Transverse colon (tissue), 4 donors: ENCODE measurements around the gene R3HDML. TPM values are rescaled to one million over a fixed set of nuclear protein-coding genes. Genes with fewer than 3 reads are reported as not detected.

Experiments
- DNase-seq: peaks from one replicate; pipeline ENCODE4 v3.0.0-alpha.2; 2019
- H3K27ac ChIP-seq, 4 donors: fragments of 200-600 bp; sonication (generic); 2 replicates each; pipeline ENCODE4 v1.5.1; 2016 to 2018; ENCODE audit warnings: inconsistent platforms in 4 of 4
- H3K27me3 ChIP-seq: fragments of 200-600 bp; sonication (generic); 2 replicates; pipeline ENCODE4 v1.5.1; 2017; ENCODE audit warnings: inconsistent platforms
- H3K36me3 ChIP-seq, 4 donors: fragments of 200-600 bp; sonication (generic); 2 replicates each; pipeline ENCODE4 v1.5.1; 2017 to 2019; ENCODE audit warnings: inconsistent platforms in 4 of 4
- H3K4me1 ChIP-seq, 4 donors: fragments of 200-600 bp; sonication (generic); 2 replicates each; pipeline ENCODE4 v1.5.1; 2017 to 2020; ENCODE audit warnings: inconsistent platforms in 4 of 4
- H3K4me3 ChIP-seq, 4 donors: fragments of 200-600 bp; sonication (generic); 1 replicate in 1 of 4; 2 replicates in 3 of 4; pipeline versions ENCODE4 v1.5.1 to v1.6.1; 2017 to 2019; ENCODE audit warnings: inconsistent platforms in 4 of 4
- H3K9me3 ChIP-seq, 2 donors: fragments of 200-600 bp; sonication (generic); 2 replicates each; pipeline ENCODE4 v1.5.1; 2017 to 2019; ENCODE audit warnings: inconsistent platforms in 2 of 2
- CTCF ChIP-seq, 5 experiments: fragments of 200-600 bp in 3 of 5; fragments of 450-650 bp in 2 of 5; sonication (generic) in 3 of 5; IDR thresholded peaks; 1 replicate in 2 of 5; 2 replicates in 3 of 5; pipeline ENCODE4 v1.5.1; 2016 to 2017; ENCODE audit warnings: antibody characterized with exemption in 5 of 5, inconsistent platforms in 3 of 5, mild to moderate bottlenecking in 2 of 5, moderate library complexity in 1 of 5
- EP300 ChIP-seq: sonication (generic); formaldehyde crosslinking; IDR thresholded peaks from one replicate; pipeline ENCODE4 v1.6.1; 2017; ENCODE audit warnings: antibody characterized with exemption, low read depth
- POLR2A ChIP-seq: fragments of 450-650 bp; IDR thresholded peaks from one replicate; pipeline ENCODE4 v1.6.1; 2016; ENCODE audit warnings: antibody characterized with exemption, mild to moderate bottlenecking, moderate library complexity
- POLR2AphosphoS5 ChIP-seq, 3 donors: sonication (generic); formaldehyde crosslinking; IDR thresholded peaks; one replicate each; pipeline ENCODE4 v1.6.1; 2016; ENCODE audit warnings: antibody characterized with exemption in 3 of 3
- WGBS, 2 donors: methylation state at CpG; one replicate each; pipeline ENCODE4 v1.1.5; 2018; ENCODE audit warnings: low coverage in 1 of 2; 5-methylcytosine and 5-hydroxymethylcytosine counted together
- in situ Hi-C, 4 donors: fragments of 200-750 bp; cut with MboI; loops; one replicate each; pipeline versions ENCODE4 v1.15.0 to v1.15.1; 2017; ENCODE audit warnings: low sequenced_read_pairs in 3 of 4, low pct_ligation_motif_present in 1 of 4, low pct_unique_long_range_greater_than_20kb in 1 of 4
- intact Hi-C: fragments of 100-400 bp; cut with DNase I; formaldehyde crosslinking; loops from one replicate; pipeline ENCODE4 v1.15.1; 2023; ENCODE audit warnings: low total_unique reads
- total RNA-seq, 4 donors: library from RNA; depleted of rRNA; stranded (reverse); fragments of >200 nt; gene quantifications; one replicate each; pipeline ENCODE4 v1.1.0, GENCODE V29; 2016

The R3HDML gene
- total RNA-seq, 4 donors from 2014 or later, result not detected

- peak overlapping the region in 1 of 4 donors; percentile 12 for H3K27ac ChIP-seq
- H3K27me3 ChIP-seq, result no peaks in the 10 kb centered on the region
- H3K36me3 ChIP-seq, result no peaks in the 10 kb centered on the region
- 56% methylated on average over 11 of the region's 11 CpGs; no CpG with 5 or more reads in 1 of the 2 donors for WGBS, 2 donors
- intact Hi-C loops, result no loop called here
- no peaks in the 10 kb centered on the region for H3K9me3 ChIP-seq
- in situ Hi-C loops, result loop anchor here in 2 of 4 donors (25.0 kb wide), 1 partner anchor 217 kb away; no protein-coding TSS in a partner anchor
- H3K4me3 ChIP-seq, result no peak overlapping the region
- DNase-seq, result no peak
- TF ChIP-seq CTCF (IDR thresholded peaks at IDR 0.05), result no peak
- TF ChIP-seq POLR2AphosphoS5 (IDR thresholded peaks at IDR 0.05), result no peak
- TF ChIP-seq POLR2A, result no peak
- TF ChIP-seq EP300, result no peak
- peaks cover 0 to 46% (median 20%) of the 10 kb centered on the region in 4 donors for H3K4me1 ChIP-seq
Observed at GRCh38 chr20:44395461-44396340, 58.9 kb downstream of the R3HDML start.

GRCh38 chr20:44396369-44397130, 59.7 kb downstream of the R3HDML start:
- Histone ChIP-seq H3K27me3 (no peaks in the 10 kb centered on the region), H3K4me1 (peaks cover 0 to 47% (median 20%) of the 10 kb centered on the region in 4 donors), H3K27ac (peak overlapping the region in 3 of 4 donors; percentile 10 to 13 (median 12)), H3K36me3 (no peaks in the 10 kb centered on the region), H3K9me3 (no peaks in the 10 kb centered on the region), H3K4me3 (no peak overlapping the region)
- DNase-seq, result no peak
- in situ Hi-C loops (loop anchor here in 2 of 4 donors (25.0 kb wide), 1 partner anchor 216 kb away; no protein-coding TSS in a partner anchor), intact Hi-C loops (no loop called here)
- TF ChIP-seq POLR2AphosphoS5 (IDR thresholded peaks at IDR 0.05), result no peak
- TF ChIP-seq EP300, result no peak
- TF ChIP-seq POLR2A, result no peak
- TF ChIP-seq CTCF (IDR thresholded peaks at IDR 0.05), result no peak
- 53 to 56% methylated on average over 3 to 8 of the region's 8 CpGs for WGBS, 2 donors

GRCh38 chr20:44398335-44398734, 61.5 kb downstream of the R3HDML start:
- WGBS, 2 donors, result 44 to 49% methylated on average over 2 of the region's 2 CpGs
- in situ Hi-C loops, result loop anchor here in 2 of 4 donors (25.0 kb wide), 1 partner anchor 214 kb away; no protein-coding TSS in a partner anchor
- H3K27ac ChIP-seq, result peak overlapping the region; percentile 68 to 89 (median 78)

More at GRCh38 chr20:44398335-44398734, 61.5 kb downstream of the R3HDML start:
- Histone ChIP-seq H3K9me3 (no peaks in the 10 kb centered on the region), H3K36me3 (no peaks in the 10 kb centered on the region), H3K4me1 (peaks cover 0 to 40% (median 18%) of the 10 kb centered on the region in 4 donors), H3K4me3 (no peak overlapping the region), H3K27me3 (no peaks in the 10 kb centered on the region)
- intact Hi-C loops, result no loop called here
- TF ChIP-seq CTCF (IDR thresholded peaks at IDR 0.05) (no peak), POLR2AphosphoS5 (IDR thresholded peaks at IDR 0.05) (peak in 1 of 3 donors; percentile 34)
- DNase-seq, result no peak
